Colonic mucosa (tissue), 4 donors: Measurements from ENCODE around the gene EMX2. TPM values are rescaled to one million over a fixed set of nuclear protein-coding genes. Genes with fewer than 3 reads are reported as not detected.

Experiments used
- DNase-seq: peaks from one replicate; pipeline ENCODE4 v3.0.0-alpha.2; 2020
- H3K27ac ChIP-seq: fragments of 200-600 bp; one replicate; pipeline ENCODE4 v1.8.0; 2021
- H3K27me3 ChIP-seq: fragments of 200-600 bp; one replicate; pipeline ENCODE4 v1.8.0; 2021
- H3K36me3 ChIP-seq: fragments of 200-600 bp; one replicate; pipeline ENCODE4 v1.8.0; 2021
- H3K4me1 ChIP-seq: fragments of 200-600 bp; one replicate; pipeline ENCODE4 v1.8.0; 2021; ENCODE audit warnings: mild to moderate bottlenecking
- H3K4me3 ChIP-seq: fragments of 200-600 bp; one replicate; pipeline ENCODE4 v1.8.0; 2021
- H3K9ac ChIP-seq, 2 donors: one replicate each; pipeline ENCODE4 v1.7.0; 2013; ENCODE audit warnings: control low read depth in 2 of 2, low read depth in 2 of 2, low read length in 2 of 2
- H3K9me3 ChIP-seq: fragments of 200-600 bp; one replicate; pipeline ENCODE4 v1.8.0; 2021
- CTCF ChIP-seq: fragments of 200-600 bp; IDR thresholded peaks from one replicate; pipeline ENCODE4 v1.8.0; 2022; ENCODE audit warnings: antibody characterized with exemption, mild to moderate bottlenecking
- intact Hi-C: fragments of 100-400 bp; cut with DNase I; formaldehyde crosslinking; loops from one replicate; pipeline ENCODE4 v1.14.1; 2022
- total RNA-seq, 2 donors: library from RNA; stranded (reverse); fragmentation: NEBNext Ultra II Directional in 1 of 2; extraction: Animal tissue kit (Norgen Biotek cat#: 25700) in 1 of 2; gene quantifications; one replicate each; pipeline ENCODE4 v1.2.1, GENCODE V29; 2021
- donor health status: healthy.
- donor health status: DM: no; HTN: no; CAD: no.
- donor health status: DM: no; HTN: no; CAD: no.

EMX2 gene
- total RNA-seq, 2 donors from 2014 or later = not detected

- Histone ChIP-seq H3K4me3 (no peak overlapping the region), H3K36me3 (no peaks in the 10 kb centered on the region), H3K4me1 (peaks cover 20% of the 10 kb centered on the region), H3K27ac (no peak overlapping the region), H3K9ac (no peak overlapping the region), H3K9me3 (no peaks in the 10 kb centered on the region), H3K27me3 (peaks cover 96% of the 10 kb centered on the region)
- intact Hi-C loops = no loop called here
- TF ChIP-seq CTCF = no peak
- no peak for DNase-seq
Measured at GRCh38 chr10:117543225-117544003, 868 bp downstream of the EMX2 start.

GRCh38 chr10:117544004-117544701 lies 1.6 kb downstream of the EMX2 start:
- intact Hi-C loops = no loop called here
- Histone ChIP-seq H3K27me3 (peaks cover 94% of the 10 kb centered on the region), H3K4me1 (peaks cover 20% of the 10 kb centered on the region)

GRCh38 chr10:117544711-117545140 lies 2.2 kb downstream of the EMX2 start:
- Histone ChIP-seq H3K9me3 (no peaks in the 10 kb centered on the region), H3K4me3 (no peak overlapping the region), H3K4me1 (peaks cover 20% of the 10 kb centered on the region), H3K27ac (no peak overlapping the region), H3K36me3 (no peaks in the 10 kb centered on the region), H3K9ac (no peak overlapping the region), H3K27me3 (peaks cover 94% of the 10 kb centered on the region)
- intact Hi-C loops = no loop called here
- DNase-seq = no peak
- TF ChIP-seq CTCF = no peak

More at GRCh38 chr10:117544004-117544701, 1.6 kb downstream of the EMX2 start:
- DNase-seq = no peak
- H3K9ac ChIP-seq = no peak overlapping the region
- H3K27ac ChIP-seq = no peak overlapping the region
- H3K9me3 ChIP-seq = no peaks in the 10 kb centered on the region
- H3K4me3 ChIP-seq = no peak overlapping the region
- TF ChIP-seq CTCF = no peak
- H3K36me3 ChIP-seq = no peaks in the 10 kb centered on the region

- DNase-seq = no peak
- intact Hi-C loops = no loop called here
- peaks cover 93% of the 10 kb centered on the region for H3K27me3 ChIP-seq
- H3K4me1 ChIP-seq = peaks cover 20% of the 10 kb centered on the region
- H3K36me3 ChIP-seq = no peaks in the 10 kb centered on the region
- TF ChIP-seq CTCF = no peak
- no peaks in the 10 kb centered on the region for H3K9me3 ChIP-seq
- no peak overlapping the region for H3K27ac ChIP-seq
- H3K4me3 ChIP-seq = no peak overlapping the region
- H3K9ac ChIP-seq = no peak overlapping the region
Measured at GRCh38 chr10:117545141-117546019, 2.8 kb downstream of the EMX2 start.

- intact Hi-C loops = no loop called here
- DNase-seq = no peak
- Histone ChIP-seq H3K36me3 (no peaks in the 10 kb centered on the region), H3K4me1 (peaks cover 20% of the 10 kb centered on the region), H3K27me3 (peaks cover 92% of the 10 kb centered on the region), H3K9me3 (no peaks in the 10 kb centered on the region), H3K4me3 (no peak overlapping the region), H3K27ac (no peak overlapping the region), H3K9ac (no peak overlapping the region)
- TF ChIP-seq CTCF = no peak
Measured at GRCh38 chr10:117546020-117546580, 3.6 kb downstream of the EMX2 start.
